Activated CD8-positive, alpha-beta memory T cell treated with anti-CD3 and anti-CD28 coated beads, Interleukin-2, amount 50 U/mL, for 48 hours (primary cell): ENCODE data around the gene SLC12A3.

Source experiments
- DNase-seq: peaks from one replicate; pipeline ENCODE4 v3.0.0-alpha.2; 2020

The SLC12A3 gene

GRCh38 chr16:56895813-56896212 is 30.8 kb downstream of the SLC12A3 start:
- DNase-seq = no peak

- no peak for DNase-seq
These were observed 31.2 kb downstream of the SLC12A3 start for GRCh38 chr16:56896244-56896643.

DNA sequence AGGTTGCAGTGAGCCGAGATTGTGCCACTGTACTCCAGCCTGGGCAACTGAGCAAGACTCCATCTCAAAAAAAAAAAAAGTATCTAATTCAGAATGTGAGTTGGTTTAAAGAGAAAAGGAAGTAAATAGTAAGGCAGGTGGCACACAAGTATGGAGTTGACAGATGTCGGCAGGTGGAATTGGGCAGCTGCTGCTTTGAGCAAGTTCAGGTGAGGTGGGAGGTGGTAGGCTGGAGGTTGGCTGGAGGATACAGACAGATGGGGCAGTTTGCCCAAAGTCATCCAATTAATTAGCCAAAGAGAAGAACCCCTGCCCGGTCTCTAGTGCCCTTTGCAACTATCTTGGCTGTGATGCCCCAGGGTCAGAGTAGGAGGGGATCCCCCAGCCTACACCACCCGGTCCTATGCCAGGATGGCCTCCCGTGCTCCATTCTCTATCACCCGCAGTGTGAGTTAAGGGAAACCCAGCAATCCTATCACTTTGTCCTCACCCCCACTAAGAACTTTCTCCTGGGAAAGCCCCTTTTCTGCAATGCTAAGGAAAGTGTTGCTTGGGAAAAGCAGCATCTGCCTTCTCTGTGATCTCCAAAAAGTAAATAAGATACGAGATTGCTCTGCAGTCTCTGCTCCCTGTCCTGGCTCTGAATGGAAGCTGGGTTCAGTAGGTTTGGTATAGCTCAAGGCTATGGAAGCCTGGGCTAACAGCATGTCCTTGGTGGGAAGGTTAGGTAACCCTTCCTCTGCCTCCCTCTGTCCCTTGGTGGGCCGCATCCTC is 32.2 kb downstream of the SLC12A3 start:
- DNase-seq = no peak

DNA sequence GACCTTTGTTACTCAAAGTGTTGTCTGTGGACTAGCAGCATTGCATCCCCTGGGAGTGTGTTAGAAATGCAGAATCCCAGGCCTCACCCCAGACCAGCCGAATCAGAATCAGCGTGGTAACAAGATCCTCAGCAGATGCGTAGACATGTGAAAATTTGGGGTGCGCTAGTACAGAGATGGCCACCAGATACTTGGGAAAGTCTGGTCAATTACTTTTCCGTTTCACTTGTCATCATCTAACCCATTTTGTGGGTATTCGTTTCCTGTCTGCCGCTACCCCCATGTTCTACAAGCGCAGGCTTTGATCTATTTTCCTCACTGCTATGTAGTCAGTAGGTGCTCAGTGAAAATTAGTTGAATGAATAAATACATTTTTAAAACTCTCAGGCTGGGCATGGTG is 33.8 kb downstream of the SLC12A3 start:
- no peak for DNase-seq

- no peak for DNase-seq
These were observed 38.9 kb downstream of the SLC12A3 start for GRCh38 chr16:56903866-56904265.

GRCh38 chr16:56907401-56907800 is 42.4 kb downstream of the SLC12A3 start:
- DNase-seq = no peak

DNA sequence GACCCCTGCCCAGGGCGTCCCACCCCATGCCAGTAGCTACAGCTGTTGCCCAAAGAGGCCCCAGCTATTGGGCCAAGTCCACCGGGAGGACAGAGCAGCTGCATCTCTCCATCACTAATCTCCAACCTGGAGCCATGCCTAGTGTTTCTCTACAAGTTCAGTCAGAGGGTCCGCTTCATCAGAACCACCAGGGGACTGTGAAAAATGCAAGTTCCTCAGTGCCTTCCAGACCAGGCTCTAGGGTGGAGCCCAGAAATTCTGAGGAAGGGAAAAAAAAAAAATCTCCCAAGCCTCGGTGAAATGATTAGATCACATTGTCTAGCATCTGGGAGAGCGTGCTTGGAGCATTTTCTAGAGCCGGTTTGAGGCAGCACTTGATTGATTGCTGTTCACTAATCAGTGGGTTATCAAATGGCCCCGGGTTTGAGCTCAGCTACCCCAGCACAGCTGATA is 44.5 kb downstream of the SLC12A3 start:
- no peak for DNase-seq

- no peak for DNase-seq
These were observed 45.1 kb downstream of the SLC12A3 start for GRCh38 chr16:56910112-56910511.

DNA sequence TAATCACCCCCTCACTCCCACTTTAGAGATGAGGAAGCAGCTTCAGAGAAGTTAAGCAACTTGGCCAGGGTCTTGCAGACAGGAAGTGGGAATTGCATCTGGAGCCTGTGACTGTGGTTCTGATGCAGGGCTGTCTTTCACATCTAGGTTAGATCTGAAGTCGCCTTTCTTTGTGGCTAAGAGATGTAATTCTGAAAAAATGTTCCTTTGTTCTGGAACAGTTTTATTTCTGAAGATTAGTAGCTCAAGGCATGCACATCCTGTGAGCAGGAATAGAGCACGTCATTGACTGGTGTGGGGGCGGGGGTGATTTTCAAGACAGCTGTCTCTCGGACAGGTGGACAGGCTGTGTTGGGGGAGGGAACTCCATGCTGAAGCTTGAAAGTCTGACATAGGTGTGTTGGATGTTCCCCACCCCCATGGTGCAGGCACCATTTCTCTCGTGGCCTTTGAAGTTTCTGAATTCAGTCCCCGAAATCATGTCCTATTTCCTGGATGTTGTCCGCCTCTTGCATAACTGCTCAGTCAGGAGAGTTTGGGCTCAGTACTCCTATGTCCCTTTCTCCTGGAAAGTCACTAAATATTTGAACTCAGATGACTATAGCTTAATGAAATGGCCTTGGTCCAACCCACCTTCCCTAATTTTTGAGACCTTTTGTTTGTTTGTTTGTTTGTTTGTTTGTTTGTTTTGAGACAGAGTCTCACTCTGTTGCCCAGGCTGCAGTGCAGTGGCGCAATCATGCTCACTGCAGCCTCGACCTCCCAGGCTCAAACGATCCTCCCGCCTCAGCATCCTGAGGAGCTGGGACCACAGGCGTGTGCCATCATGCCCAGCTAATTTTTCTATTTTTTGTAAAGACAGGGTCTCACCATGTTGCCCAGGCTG is 45.9 kb downstream of the SLC12A3 start:
- DNase-seq = no peak

- DNase-seq = no peak
These were observed 47.0 kb downstream of the SLC12A3 start for GRCh38 chr16:56911771-56912571.

GRCh38 chr16:56912746-56913708 is 48.0 kb downstream of the SLC12A3 start:
- DNase-seq = no peak

GRCh38 chr16:56914896-56915295 is 49.9 kb downstream of the SLC12A3 start:
- DNase-seq = no peak

- no peak for DNase-seq
These were observed 50.5 kb downstream of the SLC12A3 start for GRCh38 chr16:56915336-56916119.

- no peak for DNase-seq
These were observed 51.8 kb downstream of the SLC12A3 start for GRCh38 chr16:56916571-56917403.

GRCh38 chr16:56918467-56919012 is 53.5 kb downstream of the SLC12A3 start:
- no peak for DNase-seq

DNA sequence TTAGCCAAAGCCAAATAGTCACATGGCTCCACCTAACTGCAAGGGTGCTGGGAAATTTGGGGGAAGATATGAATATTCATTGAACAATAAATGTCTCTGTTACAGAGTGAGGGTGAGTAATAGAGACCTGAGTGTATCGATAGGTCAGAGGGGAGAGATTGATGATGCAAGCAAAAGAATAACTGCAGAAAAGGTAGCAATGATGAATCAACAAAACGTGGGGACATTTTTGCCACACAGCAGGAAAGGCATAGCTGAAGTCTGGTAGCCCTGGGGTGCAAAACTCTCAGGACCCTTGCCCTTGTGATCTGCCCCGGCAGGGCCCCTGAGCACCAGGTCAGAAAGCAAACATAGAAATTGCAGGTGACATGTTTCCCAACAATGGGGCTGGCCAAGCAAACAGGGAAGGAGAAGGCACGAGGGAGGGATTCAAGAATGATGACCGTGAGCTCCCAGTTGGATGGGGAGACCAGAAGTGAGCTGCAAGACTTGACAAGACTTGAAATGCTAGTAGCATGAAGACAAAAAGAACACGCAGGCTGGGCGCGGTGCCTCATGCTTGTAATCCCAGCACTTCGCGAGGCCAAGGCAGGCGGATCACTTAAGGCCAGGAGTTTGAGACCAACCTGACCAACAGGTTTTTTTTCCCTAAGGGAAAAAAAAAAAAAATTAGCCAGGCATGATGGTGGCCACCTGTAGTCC is 54.2 kb downstream of the SLC12A3 start:
- DNase-seq = no peak

GRCh38 chr16:56921571-56921970 is 56.6 kb downstream of the SLC12A3 start:
- no peak for DNase-seq

- DNase-seq = no peak
These were observed 58.6 kb downstream of the SLC12A3 start for GRCh38 chr16:56923481-56924091.

GRCh38 chr16:56927471-56927870 is 62.5 kb downstream of the SLC12A3 start:
- DNase-seq = no peak
